Liver (tissue), 9 donors: ENCODE results near the gene CTNNBL1. TPM values are rescaled to one million over a fixed set of nuclear protein-coding genes. Genes with fewer than 3 reads are reported as not detected.
A peak's percentile ranks its signal among the peaks of the same experiment; 100 is the strongest.

ENCODE experiments used
- DNase-seq: peaks from one replicate; pipeline ENCODE4 v3.0.0-alpha.2; 2017; ENCODE audit warnings: low spot score
- H3K27ac ChIP-seq, 2 donors: one replicate each; pipeline ENCODE4 v1.7.0; 2013; ENCODE audit warnings: inconsistent platforms in 2 of 2, low read length in 2 of 2, control low read depth in 1 of 2, low read depth in 1 of 2, mild to moderate bottlenecking in 1 of 2
- H3K27me3 ChIP-seq, 4 donors: one replicate each; pipeline versions ENCODE4 v1.6.1 to v1.7.0; 2013; ENCODE audit warnings: low read length in 3 of 4, inconsistent platforms in 1 of 4, mild to moderate bottlenecking in 1 of 4, moderate library complexity in 1 of 4; ENCODE audit not compliant: control insufficient read depth in 4 of 4, insufficient read depth in 4 of 4
- H3K36me3 ChIP-seq, 4 donors: one replicate each; pipeline versions ENCODE4 v1.6.1 to v1.7.0; 2013; ENCODE audit warnings: low read length in 3 of 4, mild to moderate bottlenecking in 3 of 4, low read depth in 1 of 4, moderate library complexity in 1 of 4; ENCODE audit not compliant: control insufficient read depth in 4 of 4, insufficient read depth in 3 of 4
- H3K4me1 ChIP-seq, 4 donors: one replicate each; pipeline versions ENCODE4 v1.6.1 to v1.7.0; 2013; ENCODE audit warnings: low read length in 3 of 4, mild to moderate bottlenecking in 3 of 4, moderate library complexity in 1 of 4; ENCODE audit not compliant: control insufficient read depth in 4 of 4, insufficient read depth in 4 of 4
- H3K4me3 ChIP-seq, 3 donors: one replicate each; pipeline versions ENCODE4 v1.6.1 to v1.7.0; 2013; ENCODE audit warnings: low read length in 3 of 3, control low read depth in 1 of 3, low read depth in 1 of 3, mild to moderate bottlenecking in 1 of 3
- H3K9ac ChIP-seq, 2 donors: one replicate each; pipeline ENCODE4 v1.7.0; 2013; ENCODE audit warnings: low read length in 2 of 2, mild to moderate bottlenecking in 2 of 2, moderate library complexity in 2 of 2, control low read depth in 1 of 2, low read depth in 1 of 2
- H3K9me3 ChIP-seq, 4 donors: one replicate each; pipeline versions ENCODE4 v1.6.1 to v1.7.0; 2013; ENCODE audit warnings: low read length in 3 of 4; ENCODE audit not compliant: control insufficient read depth in 4 of 4
- ATF3 ChIP-seq: IDR thresholded peaks from 2 replicates; pipeline ENCODE4 v1.6.1; 2016; ENCODE audit warnings: antibody characterized with exemption
- EGR1 ChIP-seq, 2 donors: IDR thresholded peaks; 2 replicates each; pipeline ENCODE4 v1.6.1; 2016 to 2018; ENCODE audit warnings: antibody characterized with exemption in 2 of 2, low read depth in 2 of 2
- FOXA1 ChIP-seq: IDR thresholded peaks from 2 replicates; pipeline ENCODE4 v1.6.1; 2016; ENCODE audit warnings: antibody characterized with exemption
- FOXA2 ChIP-seq: IDR thresholded peaks from 2 replicates; pipeline ENCODE4 v1.6.1; 2016; ENCODE audit warnings: antibody characterized with exemption
- GABPA ChIP-seq, 2 donors: IDR thresholded peaks in 1 of 2; conservative IDR thresholded peaks in 1 of 2; 2 replicates each; pipeline ENCODE4 v1.6.1; 2016; ENCODE audit warnings: antibody characterized with exemption in 2 of 2, mild to moderate bottlenecking in 1 of 2, moderate library complexity in 1 of 2
- HNF4A ChIP-seq, 2 donors: conservative IDR thresholded peaks; 2 replicates each; pipeline ENCODE4 v1.6.1; 2016; ENCODE audit warnings: antibody characterized with exemption in 2 of 2, mild to moderate bottlenecking in 2 of 2
- HNF4G ChIP-seq: IDR thresholded peaks from 2 replicates; pipeline ENCODE4 v1.6.1; 2016; ENCODE audit warnings: antibody characterized with exemption
- JUND ChIP-seq, 2 donors: IDR thresholded peaks; 2 replicates each; pipeline ENCODE4 v1.6.1; 2016; ENCODE audit warnings: antibody characterized with exemption in 2 of 2
- MAX ChIP-seq: IDR thresholded peaks from 2 replicates; pipeline ENCODE4 v1.6.1; 2016; ENCODE audit warnings: antibody characterized with exemption
- NR2F2 ChIP-seq: IDR thresholded peaks from 2 replicates; pipeline ENCODE4 v1.6.1; 2016; ENCODE audit warnings: antibody characterized with exemption
- RAD21 ChIP-seq, 2 donors: IDR thresholded peaks; 2 replicates each; pipeline ENCODE4 v1.6.1; 2016; ENCODE audit warnings: antibody characterized with exemption in 2 of 2, mild to moderate bottlenecking in 2 of 2
- RXRA ChIP-seq, 2 donors: IDR thresholded peaks; 2 replicates each; pipeline ENCODE4 v1.6.1; 2017 to 2018; ENCODE audit warnings: antibody characterized with exemption in 2 of 2, mild to moderate bottlenecking in 1 of 2
- SP1 ChIP-seq: IDR thresholded peaks from 2 replicates; pipeline ENCODE4 v1.6.1; 2018; ENCODE audit warnings: antibody characterized with exemption, mild to moderate bottlenecking
- TAF1 ChIP-seq: conservative IDR thresholded peaks from 2 replicates; pipeline ENCODE4 v1.6.1; 2016; ENCODE audit warnings: antibody characterized with exemption, mild to moderate bottlenecking
- YY1 ChIP-seq: IDR thresholded peaks from 2 replicates; pipeline ENCODE4 v1.6.1; 2016; ENCODE audit warnings: antibody characterized with exemption, mild to moderate bottlenecking
- WGBS: extraction: QIAGEN DNeasy Blood & Tissue Kit; methylation state at CpG from one replicate; pipeline ENCODE4 v1.1.7; 2013; 5-methylcytosine and 5-hydroxymethylcytosine counted together
- polyA plus RNA-seq, 2 donors: library from polyadenylated mRNA; stranded (reverse) in 1 of 2; unstranded in 1 of 2; fragments of 200-250 nt in 1 of 2; fragments of >200 nt in 1 of 2; fragmentation: Nextera tagmentation in 1 of 2; extraction: Ambion mirVana in 1 of 2; gene quantifications; one replicate each; pipeline versions ENCODE4 v1.2.1 to v1.2.3, GENCODE V29; 2013 to 2015
- total RNA-seq, 2 donors: library from RNA; depleted of rRNA; stranded (reverse); fragments of >200 nt; gene quantifications; one replicate each; pipeline ENCODE4 v1.2.3, GENCODE V29; 2014
- TF ChIP-seq, protein P1 (sequence below): IDR thresholded peaks from 2 replicates; pipeline ENCODE4 v1.6.1; 2016; ENCODE audit warnings: antibody characterized with exemption, mild to moderate bottlenecking
- TF ChIP-seq, protein P2 (sequence below): IDR thresholded peaks from 2 replicates; pipeline ENCODE4 v1.6.1; 2016; ENCODE audit warnings: antibody characterized with exemption
- TF ChIP-seq, protein P3 (sequence below): fragments of 150-350 bp; IDR thresholded peaks from 2 replicates; pipeline ENCODE4 v1.5.1; 2017; ENCODE audit warnings: improper control_type of control experiment, low read depth, low read length; ENCODE audit not compliant: missing input control
- donor health status: healthy.
- donor health status: healthy.
- donor health status: healthy.
- donor health status: healthy.
- donor health status: healthy.

The CTNNBL1 gene
- total and polyA plus RNA-seq, 4 donors, result 18.3 to 25.4 (median 20.3) TPM

DNA sequence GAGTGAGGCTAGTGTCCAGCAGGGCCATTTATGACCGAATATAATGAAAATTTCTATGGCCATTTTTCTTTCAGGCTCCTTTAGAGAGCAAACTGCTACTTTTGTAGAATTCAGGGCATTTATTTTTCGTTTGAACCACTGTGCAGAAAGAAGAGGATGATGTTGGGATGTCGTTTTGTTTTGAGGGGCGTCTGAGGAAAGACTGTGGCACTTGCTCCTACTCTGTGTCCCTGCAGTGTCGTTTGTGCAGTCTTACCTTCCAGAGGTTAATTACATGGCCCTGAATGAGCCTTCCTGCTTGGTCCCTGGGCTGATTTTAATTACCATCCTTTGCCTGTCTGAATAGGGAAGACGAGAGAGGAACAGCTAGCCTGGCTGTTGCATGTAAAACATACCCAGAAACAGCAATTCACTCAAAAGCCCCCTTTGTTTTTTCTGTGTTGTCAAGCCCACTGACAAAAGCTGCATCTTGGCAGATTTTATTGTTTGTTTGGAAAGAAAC is 65.3 kb downstream of the CTNNBL1 start (continued):
- TF ChIP-seq, protein P1, sequence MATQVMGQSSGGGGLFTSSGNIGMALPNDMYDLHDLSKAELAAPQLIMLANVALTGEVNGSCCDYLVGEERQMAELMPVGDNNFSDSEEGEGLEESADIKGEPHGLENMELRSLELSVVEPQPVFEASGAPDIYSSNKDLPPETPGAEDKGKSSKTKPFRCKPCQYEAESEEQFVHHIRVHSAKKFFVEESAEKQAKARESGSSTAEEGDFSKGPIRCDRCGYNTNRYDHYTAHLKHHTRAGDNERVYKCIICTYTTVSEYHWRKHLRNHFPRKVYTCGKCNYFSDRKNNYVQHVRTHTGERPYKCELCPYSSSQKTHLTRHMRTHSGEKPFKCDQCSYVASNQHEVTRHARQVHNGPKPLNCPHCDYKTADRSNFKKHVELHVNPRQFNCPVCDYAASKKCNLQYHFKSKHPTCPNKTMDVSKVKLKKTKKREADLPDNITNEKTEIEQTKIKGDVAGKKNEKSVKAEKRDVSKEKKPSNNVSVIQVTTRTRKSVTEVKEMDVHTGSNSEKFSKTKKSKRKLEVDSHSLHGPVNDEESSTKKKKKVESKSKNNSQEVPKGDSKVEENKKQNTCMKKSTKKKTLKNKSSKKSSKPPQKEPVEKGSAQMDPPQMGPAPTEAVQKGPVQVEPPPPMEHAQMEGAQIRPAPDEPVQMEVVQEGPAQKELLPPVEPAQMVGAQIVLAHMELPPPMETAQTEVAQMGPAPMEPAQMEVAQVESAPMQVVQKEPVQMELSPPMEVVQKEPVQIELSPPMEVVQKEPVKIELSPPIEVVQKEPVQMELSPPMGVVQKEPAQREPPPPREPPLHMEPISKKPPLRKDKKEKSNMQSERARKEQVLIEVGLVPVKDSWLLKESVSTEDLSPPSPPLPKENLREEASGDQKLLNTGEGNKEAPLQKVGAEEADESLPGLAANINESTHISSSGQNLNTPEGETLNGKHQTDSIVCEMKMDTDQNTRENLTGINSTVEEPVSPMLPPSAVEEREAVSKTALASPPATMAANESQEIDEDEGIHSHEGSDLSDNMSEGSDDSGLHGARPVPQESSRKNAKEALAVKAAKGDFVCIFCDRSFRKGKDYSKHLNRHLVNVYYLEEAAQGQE, result no peak
- no peak for TF ChIP-seq RAD21 (IDR thresholded peaks at IDR 0.05)
- TF ChIP-seq MAX, result no peak
- TF ChIP-seq FOXA1, result no peak
- TF ChIP-seq HNF4A (conservative IDR thresholded peaks at IDR 0.05), result no peak
- no peak for TF ChIP-seq YY1
- no peak for TF ChIP-seq HNF4G

- DNase-seq, result no peak
- TF ChIP-seq SP1, result no peak
- no peak for TF ChIP-seq JUND (IDR thresholded peaks at IDR 0.05)
- TF ChIP-seq MAX, result peak; percentile 24
- no peak for TF ChIP-seq ATF3
- no peak for TF ChIP-seq NR2F2
- peak; percentile 9 to 14 for TF ChIP-seq RAD21 (IDR thresholded peaks at IDR 0.05)
- TF ChIP-seq, protein P2, sequence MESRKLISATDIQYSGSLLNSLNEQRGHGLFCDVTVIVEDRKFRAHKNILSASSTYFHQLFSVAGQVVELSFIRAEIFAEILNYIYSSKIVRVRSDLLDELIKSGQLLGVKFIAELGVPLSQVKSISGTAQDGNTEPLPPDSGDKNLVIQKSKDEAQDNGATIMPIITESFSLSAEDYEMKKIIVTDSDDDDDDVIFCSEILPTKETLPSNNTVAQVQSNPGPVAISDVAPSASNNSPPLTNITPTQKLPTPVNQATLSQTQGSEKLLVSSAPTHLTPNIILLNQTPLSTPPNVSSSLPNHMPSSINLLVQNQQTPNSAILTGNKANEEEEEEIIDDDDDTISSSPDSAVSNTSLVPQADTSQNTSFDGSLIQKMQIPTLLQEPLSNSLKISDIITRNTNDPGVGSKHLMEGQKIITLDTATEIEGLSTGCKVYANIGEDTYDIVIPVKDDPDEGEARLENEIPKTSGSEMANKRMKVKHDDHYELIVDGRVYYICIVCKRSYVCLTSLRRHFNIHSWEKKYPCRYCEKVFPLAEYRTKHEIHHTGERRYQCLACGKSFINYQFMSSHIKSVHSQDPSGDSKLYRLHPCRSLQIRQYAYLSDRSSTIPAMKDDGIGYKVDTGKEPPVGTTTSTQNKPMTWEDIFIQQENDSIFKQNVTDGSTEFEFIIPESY, result no peak
- TF ChIP-seq YY1, result peak; percentile 65
- peak in 1 of 2 donors; percentile 34 for TF ChIP-seq RXRA (IDR thresholded peaks at IDR 0.05)
- TF ChIP-seq TAF1, result no peak
- peak in 1 of 2 donors; percentile 39 for TF ChIP-seq HNF4A (conservative IDR thresholded peaks at IDR 0.05)
- no peak for TF ChIP-seq FOXA2
Measured at GRCh38 chr20:37759761-37760209, 66.0 kb downstream of the CTNNBL1 start.

GRCh38 chr20:37760322-37760721 is 66.5 kb downstream of the CTNNBL1 start:
- 91% methylated on average over 2 of the region's 2 CpGs for WGBS
- no peak overlapping the region for H3K27ac ChIP-seq
- H3K27me3 ChIP-seq, result no peaks in the 10 kb centered on the region
- no peak overlapping the region for H3K4me3 ChIP-seq
- no peak overlapping the region for H3K9ac ChIP-seq
- no peak for DNase-seq
- H3K9me3 ChIP-seq, result no peaks in the 10 kb centered on the region
- peaks cover 0 to 32% (median 10%) of the 10 kb centered on the region in 4 donors for H3K36me3 ChIP-seq
- H3K4me1 ChIP-seq, result peaks cover 2 to 19% (median 7%) of the 10 kb centered on the region in 4 donors
- TF ChIP-seq, protein P3, sequence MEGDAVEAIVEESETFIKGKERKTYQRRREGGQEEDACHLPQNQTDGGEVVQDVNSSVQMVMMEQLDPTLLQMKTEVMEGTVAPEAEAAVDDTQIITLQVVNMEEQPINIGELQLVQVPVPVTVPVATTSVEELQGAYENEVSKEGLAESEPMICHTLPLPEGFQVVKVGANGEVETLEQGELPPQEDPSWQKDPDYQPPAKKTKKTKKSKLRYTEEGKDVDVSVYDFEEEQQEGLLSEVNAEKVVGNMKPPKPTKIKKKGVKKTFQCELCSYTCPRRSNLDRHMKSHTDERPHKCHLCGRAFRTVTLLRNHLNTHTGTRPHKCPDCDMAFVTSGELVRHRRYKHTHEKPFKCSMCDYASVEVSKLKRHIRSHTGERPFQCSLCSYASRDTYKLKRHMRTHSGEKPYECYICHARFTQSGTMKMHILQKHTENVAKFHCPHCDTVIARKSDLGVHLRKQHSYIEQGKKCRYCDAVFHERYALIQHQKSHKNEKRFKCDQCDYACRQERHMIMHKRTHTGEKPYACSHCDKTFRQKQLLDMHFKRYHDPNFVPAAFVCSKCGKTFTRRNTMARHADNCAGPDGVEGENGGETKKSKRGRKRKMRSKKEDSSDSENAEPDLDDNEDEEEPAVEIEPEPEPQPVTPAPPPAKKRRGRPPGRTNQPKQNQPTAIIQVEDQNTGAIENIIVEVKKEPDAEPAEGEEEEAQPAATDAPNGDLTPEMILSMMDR, result no peak
- no peak for TF ChIP-seq EGR1 (IDR thresholded peaks at IDR 0.05; ENCODE audit: low read depth in 2 of 2)
- TF ChIP-seq, protein P1, result no peak
- no peak for TF ChIP-seq RAD21 (IDR thresholded peaks at IDR 0.05)
- no peak for TF ChIP-seq JUND (IDR thresholded peaks at IDR 0.05)
- TF ChIP-seq SP1, result no peak
- TF ChIP-seq FOXA1, result no peak
- no peak for TF ChIP-seq YY1
- no peak for TF ChIP-seq TAF1
- TF ChIP-seq FOXA2, result no peak
- no peak for TF ChIP-seq GABPA (IDR thresholded peaks at IDR 0.05 in 1 of 2, conservative IDR thresholded peaks at IDR 0.05 in 1 of 2)
- no peak for TF ChIP-seq RXRA (IDR thresholded peaks at IDR 0.05)
- no peak for TF ChIP-seq HNF4A (conservative IDR thresholded peaks at IDR 0.05)

More at GRCh38 chr20:37759761-37760209, 66.0 kb downstream of the CTNNBL1 start:
- Histone ChIP-seq H3K9me3 (no peaks in the 10 kb centered on the region), H3K27ac (no peak overlapping the region), H3K9ac (no peak overlapping the region), H3K27me3 (no peaks in the 10 kb centered on the region), H3K4me1 (peaks cover 2 to 19% (median 7%) of the 10 kb centered on the region in 4 donors), H3K36me3 (peaks cover 0 to 27% (median 9%) of the 10 kb centered on the region in 4 donors), H3K4me3 (no peak overlapping the region)
- WGBS, result 44% methylated on average over 5 of the region's 5 CpGs
